GM23248 (cell line): ENCODE data around the gene GALNT8.

Experiments used
- EZH2 ChIP-seq: fragments of 200-600 bp; sonication (generic); IDR thresholded peaks from 2 replicates; pipeline ENCODE4 v1.6.1; 2018; ENCODE audit warnings: antibody characterized with exemption, mild to moderate bottlenecking; ENCODE audit not compliant: insufficient read depth, poor library complexity, severe bottlenecking
- EZH2phosphoT487 ChIP-seq: fragments of 200-600 bp; sonication (generic); IDR thresholded peaks from 2 replicates; pipeline ENCODE4 v1.6.1; 2018; ENCODE audit warnings: antibody characterized with exemption, moderate library complexity, mild to moderate bottlenecking, low read depth; ENCODE audit not compliant: insufficient read depth

GRCh38 chr12:4744709-4745108 is 24.5 kb downstream of the GALNT8 start:
- TF ChIP-seq EZH2 (no peak), EZH2phosphoT487 (no peak)
